ENCODE data around the gene CAPN7.

DNA sequence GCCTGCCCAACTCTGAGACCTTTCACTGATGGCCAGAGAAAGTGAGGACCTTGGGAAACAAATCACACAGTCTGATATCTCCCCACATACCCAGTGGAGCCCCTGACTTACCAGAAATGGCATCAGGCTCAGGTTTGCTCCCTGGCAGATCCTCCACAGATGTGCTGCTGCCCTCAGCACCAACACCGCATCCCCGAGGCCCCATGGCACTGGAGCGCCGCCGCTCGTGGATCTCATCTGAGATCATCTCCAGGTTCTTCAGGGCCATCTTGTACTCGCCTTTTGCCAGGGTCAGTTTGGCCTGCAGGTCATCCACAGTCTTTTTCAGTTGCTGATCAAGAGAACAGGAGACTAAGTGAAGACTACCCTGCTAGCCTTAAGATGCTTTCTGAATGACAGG lies 52.7 kb downstream of the CAPN7 start:
- TF ChIP-seq, protein P1, sequence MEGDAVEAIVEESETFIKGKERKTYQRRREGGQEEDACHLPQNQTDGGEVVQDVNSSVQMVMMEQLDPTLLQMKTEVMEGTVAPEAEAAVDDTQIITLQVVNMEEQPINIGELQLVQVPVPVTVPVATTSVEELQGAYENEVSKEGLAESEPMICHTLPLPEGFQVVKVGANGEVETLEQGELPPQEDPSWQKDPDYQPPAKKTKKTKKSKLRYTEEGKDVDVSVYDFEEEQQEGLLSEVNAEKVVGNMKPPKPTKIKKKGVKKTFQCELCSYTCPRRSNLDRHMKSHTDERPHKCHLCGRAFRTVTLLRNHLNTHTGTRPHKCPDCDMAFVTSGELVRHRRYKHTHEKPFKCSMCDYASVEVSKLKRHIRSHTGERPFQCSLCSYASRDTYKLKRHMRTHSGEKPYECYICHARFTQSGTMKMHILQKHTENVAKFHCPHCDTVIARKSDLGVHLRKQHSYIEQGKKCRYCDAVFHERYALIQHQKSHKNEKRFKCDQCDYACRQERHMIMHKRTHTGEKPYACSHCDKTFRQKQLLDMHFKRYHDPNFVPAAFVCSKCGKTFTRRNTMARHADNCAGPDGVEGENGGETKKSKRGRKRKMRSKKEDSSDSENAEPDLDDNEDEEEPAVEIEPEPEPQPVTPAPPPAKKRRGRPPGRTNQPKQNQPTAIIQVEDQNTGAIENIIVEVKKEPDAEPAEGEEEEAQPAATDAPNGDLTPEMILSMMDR (IDR thresholded peaks at IDR 0.05) = no peak
- no peak for TF ChIP-seq POLR2AphosphoS5 (IDR thresholded peaks at IDR 0.05)
